GM12801 (cell line): ENCODE results near the gene NKX2-8.

Experiments
- TF ChIP-seq, protein P1 (sequence below): IDR thresholded peaks from one replicate; pipeline ENCODE4 v1.5.1; 2011; ENCODE audit warnings: control low read depth; ENCODE audit not compliant: insufficient read length; ENCODE audit errors: extremely low read depth

NKX2-8 gene

DNA sequence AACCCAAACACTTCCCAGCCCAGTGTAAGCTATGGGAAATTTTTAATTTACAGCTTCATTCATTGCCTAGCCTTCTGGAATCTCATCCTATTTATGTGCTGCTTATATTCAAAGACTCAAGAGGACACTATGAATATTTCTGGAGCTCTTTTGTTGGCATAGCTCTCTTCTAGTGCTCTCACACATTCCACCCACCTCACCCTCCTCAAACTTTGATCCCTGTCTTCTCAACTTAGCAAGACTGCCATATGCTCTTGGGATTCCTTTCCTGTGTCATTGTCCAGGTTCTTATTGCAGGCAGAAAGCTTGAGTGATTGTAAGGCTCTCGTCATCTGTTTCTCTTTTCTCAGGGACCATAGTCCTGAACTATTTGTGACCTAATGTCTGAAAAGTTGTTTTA lies 44.4 kb downstream of the NKX2-8 start:
- TF ChIP-seq, protein P1, sequence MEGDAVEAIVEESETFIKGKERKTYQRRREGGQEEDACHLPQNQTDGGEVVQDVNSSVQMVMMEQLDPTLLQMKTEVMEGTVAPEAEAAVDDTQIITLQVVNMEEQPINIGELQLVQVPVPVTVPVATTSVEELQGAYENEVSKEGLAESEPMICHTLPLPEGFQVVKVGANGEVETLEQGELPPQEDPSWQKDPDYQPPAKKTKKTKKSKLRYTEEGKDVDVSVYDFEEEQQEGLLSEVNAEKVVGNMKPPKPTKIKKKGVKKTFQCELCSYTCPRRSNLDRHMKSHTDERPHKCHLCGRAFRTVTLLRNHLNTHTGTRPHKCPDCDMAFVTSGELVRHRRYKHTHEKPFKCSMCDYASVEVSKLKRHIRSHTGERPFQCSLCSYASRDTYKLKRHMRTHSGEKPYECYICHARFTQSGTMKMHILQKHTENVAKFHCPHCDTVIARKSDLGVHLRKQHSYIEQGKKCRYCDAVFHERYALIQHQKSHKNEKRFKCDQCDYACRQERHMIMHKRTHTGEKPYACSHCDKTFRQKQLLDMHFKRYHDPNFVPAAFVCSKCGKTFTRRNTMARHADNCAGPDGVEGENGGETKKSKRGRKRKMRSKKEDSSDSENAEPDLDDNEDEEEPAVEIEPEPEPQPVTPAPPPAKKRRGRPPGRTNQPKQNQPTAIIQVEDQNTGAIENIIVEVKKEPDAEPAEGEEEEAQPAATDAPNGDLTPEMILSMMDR = no peak
